HCEC 1CT (cell line): ENCODE measurements around the gene THEM4.

Source experiments
- DNase-seq: peaks from one replicate; pipeline ENCODE4 v3.0.0-alpha.2; 2017

Gene THEM4

DNA sequence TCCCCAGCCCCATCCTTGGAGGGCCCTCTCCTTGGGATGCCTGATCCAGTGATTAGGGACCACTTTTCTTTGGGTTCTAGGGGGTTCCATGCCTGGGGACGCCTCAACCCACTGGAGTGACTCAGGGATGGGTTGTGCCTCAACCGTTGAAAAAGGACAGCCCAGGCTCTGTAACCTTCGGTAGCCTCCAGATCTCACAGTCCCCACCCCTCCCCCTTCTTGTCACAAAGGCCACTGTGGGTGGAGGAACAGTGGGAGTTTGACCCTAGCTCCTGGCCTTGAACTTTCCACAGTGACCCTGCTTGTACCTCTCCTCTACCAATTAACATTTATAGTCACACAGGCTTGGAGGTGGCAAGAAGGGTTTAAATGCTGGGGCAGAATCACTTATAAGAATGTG, 75.1 kb downstream of the THEM4 start:
- DNase-seq: no peak

DNA sequence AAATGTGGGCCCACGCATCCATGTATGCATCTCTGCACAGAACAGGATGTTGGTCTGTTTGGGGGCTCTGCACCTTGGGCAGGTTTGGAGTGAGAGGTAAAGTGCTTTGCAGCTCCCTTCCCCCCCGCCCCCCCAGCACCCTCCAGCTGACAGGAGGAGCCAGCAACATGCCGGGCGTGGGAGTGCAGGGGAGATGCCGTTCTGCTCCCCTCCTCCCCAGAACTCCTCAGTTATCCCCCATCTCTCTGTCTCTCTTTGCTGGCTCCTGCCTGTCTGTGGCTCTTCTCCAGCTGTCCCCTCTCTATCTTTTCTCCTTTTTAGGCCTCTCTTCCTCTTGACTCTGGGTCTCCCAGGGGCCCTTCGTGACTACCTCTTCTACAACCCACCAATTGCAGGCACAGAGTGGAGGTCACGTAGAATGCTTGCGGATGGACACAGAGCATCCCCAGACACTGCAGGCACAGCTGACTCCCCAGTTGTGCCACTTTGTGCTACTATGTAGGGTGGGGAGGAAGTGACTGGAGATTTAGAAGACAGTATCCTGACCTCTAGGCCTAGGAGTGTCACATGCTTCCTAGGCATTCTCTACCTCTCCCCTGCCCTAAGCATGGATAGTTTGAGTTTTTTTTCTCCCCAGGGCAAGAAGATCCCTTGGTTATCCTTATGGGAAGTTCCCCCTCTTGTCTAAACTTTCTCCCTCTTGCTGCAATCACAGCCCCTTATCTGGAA, 76.0 kb downstream of the THEM4 start:
- no peak for DNase-seq

DNA sequence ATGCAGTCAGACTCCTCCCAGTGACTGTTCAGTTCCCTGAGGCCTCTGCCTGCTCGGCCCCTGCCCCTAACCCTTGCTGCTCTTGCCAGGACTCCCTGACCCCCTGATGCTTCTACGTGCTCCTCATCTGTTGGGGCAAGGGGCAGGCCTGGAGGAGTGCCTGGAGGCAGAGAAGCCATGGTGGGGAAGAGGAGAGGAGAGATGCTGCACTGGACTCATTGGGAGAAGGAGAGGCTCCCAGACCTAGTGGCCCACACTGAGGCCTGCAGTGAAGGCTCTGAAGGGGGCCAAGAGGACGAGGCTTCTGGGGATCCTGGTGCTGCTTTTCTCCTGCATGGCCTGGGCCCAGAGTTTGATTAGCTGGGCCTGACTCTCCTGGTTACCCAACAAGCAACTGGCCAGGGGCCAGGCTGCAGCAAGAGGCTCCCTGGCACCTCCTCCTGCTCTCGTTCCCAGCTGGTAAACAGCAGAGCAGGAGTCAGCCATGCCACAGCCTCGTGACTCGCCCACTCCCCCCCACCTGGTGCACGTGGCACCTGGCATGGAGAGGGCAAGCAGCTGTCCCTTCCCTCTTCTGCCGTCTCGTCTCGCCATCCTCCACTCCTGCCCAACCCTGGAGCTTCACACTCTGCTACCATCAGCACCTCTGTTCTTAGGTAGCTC, 76.9 kb downstream of the THEM4 start:
- DNase-seq: peak; percentile 38

DNA sequence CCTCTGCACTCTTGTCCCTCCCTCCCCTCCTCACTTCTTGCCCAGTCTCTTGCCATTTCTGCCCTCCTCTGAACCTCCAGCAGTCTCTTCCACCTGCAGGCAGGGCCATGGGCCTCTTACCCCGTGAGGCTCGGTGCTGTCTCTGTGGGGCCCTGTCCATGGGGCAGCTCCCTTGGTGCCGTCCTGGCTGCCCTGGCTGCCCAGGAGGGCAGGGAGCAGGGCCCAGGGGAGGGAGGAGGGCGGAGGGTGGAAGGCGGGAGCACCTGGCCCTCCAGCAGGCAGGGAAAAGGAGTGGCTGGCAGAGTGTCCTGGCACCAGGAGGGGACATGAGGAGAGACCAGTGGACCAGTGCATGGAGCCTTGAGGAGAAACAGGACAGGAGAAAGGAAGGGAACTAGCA, 77.7 kb downstream of the THEM4 start, which contains the start of gene RORC:
RORC (minus strand) TSS at position 198 of the 400 bp plus-strand sequence; CDS start at position 160, 38 bp downstream.
- no peak for DNase-seq

DNA sequence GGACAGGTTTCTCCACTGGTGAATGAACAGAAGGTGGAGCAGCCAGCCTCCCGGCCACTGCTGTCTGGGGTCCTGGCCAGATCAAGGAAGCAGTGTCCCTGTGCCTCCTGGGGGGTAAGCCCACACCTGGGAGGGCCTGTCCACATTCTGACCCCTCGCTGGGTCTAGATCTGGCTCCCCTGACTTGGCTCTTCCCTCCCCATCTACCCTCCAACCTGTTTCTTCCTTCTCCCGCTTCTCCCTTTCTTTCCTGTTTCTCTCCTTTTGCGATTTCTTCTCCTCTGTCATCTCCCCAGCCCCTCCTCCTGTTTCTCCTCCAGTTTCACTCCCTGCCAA, 78.1 kb downstream of the THEM4 start:
- no peak for DNase-seq

DNA sequence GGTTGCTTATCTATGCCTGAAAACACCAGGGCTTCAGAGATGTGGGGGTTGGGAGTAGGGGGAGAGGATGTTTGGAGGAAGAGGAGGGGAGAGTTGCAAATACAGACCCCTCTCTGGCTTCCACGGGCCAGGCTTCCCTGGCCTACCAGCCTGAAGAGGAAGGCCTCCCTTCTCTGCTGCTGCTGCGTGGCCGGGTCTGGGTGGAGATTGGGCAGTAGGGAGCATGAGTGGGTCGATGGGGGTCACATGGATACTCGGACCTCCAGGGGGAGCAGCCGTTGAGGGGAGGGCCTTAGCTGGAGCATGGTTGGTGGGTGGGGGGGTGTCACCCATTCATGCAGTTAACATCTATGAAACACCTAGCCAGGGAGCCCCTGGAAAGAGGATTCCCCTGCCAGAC, 79.3 kb downstream of the THEM4 start:
- DNase-seq: no peak

DNA sequence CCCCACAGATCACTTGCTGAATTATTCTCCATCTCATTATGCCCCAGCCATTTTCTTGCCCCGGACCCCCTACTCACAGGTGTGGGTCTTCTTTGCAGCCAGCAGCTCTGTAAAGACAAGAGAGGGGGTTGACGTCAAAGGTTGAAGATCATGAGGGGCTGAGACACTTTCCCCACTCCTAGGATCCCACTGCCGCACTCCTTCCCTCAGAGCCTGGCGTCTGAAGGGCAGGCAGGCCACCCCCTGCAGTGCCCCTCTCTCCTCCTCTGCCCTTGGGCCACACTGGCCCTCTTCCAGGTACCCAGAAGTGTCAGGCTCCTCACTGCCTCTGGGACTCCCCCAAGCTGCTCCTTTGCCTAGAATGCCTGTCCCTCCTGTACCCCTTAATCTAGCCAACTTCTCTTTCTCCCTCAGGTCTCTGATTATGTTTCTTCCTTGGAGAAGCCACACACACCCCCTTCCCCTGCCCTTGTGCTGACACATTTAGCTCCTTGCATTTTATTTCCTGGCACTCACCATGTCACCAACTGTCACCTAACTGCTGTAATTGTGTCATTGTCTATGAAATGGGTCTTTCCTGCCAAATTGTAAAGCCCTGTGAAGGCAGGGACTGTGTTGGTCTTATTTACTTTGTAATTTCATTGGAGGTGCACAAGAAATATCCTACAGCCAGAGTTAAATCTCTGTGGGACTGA, 79.8 kb downstream of the THEM4 start:
- DNase-seq: no peak

DNA sequence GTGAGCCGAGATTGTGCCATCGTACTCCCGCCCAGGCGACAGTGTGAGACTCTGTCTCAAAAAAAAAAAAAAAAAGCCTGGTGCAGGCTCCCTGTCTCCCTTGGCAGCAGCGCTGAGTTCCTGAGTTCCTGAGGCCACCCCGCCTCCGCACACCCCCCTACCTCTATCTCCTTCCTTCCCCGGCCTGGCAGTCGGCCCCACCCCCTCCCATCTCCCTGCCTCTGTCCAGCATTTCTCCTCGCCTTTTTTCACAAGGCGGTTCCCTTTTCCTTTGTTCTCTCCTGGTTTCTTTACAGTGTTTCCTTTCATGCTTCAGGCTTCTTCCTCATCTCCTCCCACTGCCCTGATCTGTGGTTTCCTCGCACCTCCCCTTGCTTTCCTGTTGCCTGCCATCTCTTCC, 80.4 kb downstream of the THEM4 start:
- DNase-seq: no peak

DNA sequence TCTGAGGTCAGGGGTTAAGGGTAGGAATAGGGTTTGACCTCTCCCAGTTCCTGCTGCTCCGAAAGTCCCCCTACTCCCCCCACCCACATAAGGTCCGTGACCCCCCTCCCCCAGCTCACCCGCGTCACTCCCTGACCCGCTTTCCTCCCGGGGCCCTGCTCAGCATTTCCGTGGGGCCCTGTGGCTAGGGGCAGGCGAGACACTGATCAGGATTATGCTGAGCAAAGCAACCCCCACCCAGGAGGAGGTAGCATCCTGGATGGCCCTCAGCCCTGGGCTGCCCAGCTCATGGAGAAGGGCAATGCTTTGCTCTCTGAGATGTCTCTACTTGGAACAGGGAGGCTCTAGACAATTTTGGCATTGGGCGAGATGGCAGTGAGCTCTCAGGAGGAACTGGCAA, 81.5 kb downstream of the THEM4 start:
- DNase-seq: no peak

DNA sequence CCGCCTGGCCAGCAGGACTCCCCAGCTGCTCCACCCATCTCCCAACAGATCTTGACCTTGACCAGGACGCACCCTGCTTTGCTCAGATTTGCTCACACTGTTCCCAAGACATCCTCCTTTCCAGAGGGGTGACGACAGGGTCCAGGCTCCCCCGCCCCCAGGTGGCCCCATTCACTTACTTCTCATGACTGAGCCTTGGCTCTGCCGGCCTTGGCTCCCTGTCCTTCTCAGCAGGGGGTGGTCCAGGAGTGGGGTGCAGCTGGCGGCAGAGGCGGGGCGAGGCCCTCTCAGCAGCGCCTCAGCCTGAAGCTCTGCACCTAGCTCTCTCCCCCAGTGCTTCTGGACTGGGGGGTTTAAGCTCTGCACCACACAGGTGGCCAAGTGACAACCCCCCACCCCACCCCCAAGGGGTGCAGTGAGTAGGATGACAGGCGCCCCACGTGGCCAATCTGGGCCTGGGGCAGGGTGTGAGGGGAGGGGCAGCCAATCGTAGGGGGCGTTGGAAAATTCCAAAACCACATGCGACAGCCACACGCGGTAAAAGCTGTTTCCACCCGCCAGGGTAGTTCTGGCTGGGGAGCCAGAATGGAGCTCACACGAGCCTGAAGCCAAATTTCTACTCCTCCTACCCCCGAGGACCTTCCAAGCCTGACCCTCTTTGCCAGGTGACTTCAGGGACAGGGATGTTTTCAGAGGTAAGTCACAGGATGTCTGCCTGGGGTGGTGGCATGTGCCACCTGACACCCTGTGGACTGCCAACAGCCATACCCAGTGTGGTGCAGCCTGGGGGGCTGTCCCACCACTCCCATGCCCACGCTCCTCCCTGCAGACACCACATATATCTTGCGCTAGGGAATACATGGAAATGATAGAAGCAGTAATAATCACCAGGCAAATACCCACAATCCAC, 83.3 kb downstream of the THEM4 start:
- no peak for DNase-seq

DNA sequence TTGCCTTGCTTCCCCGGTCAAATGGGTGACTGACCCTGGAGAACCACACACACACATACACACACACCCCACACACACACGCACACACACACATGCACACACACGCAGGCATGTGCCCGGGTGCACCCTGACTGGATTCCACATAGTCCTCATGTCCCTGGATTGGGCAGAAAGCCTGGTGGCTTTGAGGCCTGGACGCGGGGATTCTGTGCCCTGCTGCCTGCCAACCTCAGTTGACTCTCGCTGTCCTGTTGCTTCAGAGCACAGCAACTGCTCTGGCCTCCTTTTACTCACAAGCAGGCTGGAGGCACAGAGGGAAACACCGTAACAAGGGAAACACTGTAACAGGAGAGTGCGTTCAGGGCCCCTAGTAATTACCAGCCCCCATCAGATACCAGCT, 84.1 kb downstream of the THEM4 start:
- DNase-seq: no peak
